ENCODE data around the gene CHURC1. TPM values are rescaled to one million over a fixed set of nuclear protein-coding genes. Genes with fewer than 3 reads are reported as not detected.
A peak's percentile ranks its signal among the peaks of the same experiment; 100 is the strongest.

Gene CHURC1
- total RNA-seq, 1 donor from 2014 or later: 33.4 TPM

- H3K36me3 ChIP-seq (ENCODE audit: control insufficient read depth in 3 of 3, insufficient read depth in 3 of 3, low read length in 3 of 3): peaks cover 0 to 20% (median 10%) of the 10 kb centered on the region in 3 donors
- H3K4me3 ChIP-seq (ENCODE audit: low read length in 3 of 3): no peak overlapping the region
- no peak overlapping the region for H3K9ac ChIP-seq (ENCODE audit: low read depth in 1 of 3, low read length in 3 of 3)
- no peak overlapping the region for H3K27ac ChIP-seq (ENCODE audit: low read depth, low read length)
- H3K27me3 ChIP-seq (ENCODE audit: control insufficient read depth in 3 of 3, insufficient read depth in 3 of 3, low read length in 3 of 3): no peaks in the 10 kb centered on the region
- no peaks in the 10 kb centered on the region for H3K9me3 ChIP-seq (ENCODE audit: control insufficient read depth in 3 of 3, low read length in 3 of 3)
- peaks cover 0 to 19% (median 11%) of the 10 kb centered on the region in 3 donors for H3K4me1 ChIP-seq (ENCODE audit: control insufficient read depth in 3 of 3, insufficient read depth in 3 of 3, low read length in 3 of 3)
Observed at GRCh38 chr14:64944041-64944440, 29.8 kb downstream of the CHURC1 start.

DNA sequence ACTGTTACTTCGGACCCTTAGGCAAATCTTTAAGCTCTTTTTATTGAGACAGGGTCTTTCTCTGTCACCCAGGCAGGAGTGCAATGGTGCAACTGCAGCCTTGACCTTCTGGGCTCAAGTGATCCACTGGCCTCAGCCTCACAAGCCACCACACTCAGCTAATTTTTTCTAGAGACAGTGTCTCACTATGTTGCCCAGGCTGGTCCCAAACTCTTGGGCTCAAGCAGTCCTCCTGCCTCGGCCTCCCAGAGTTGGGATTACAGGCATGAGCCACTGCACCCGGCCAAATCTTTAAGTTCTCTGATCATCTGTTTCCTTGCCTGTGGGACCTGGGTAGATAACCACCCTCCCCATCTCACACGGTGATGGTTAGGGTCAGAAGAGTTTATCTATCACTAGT, 30.6 kb downstream of the CHURC1 start:
- Histone ChIP-seq H3K4me1 (ENCODE audit: control insufficient read depth in 3 of 3, insufficient read depth in 3 of 3, low read length in 3 of 3) (peaks cover 0 to 23% (median 14%) of the 10 kb centered on the region in 3 donors), H3K36me3 (ENCODE audit: control insufficient read depth in 3 of 3, insufficient read depth in 3 of 3, low read length in 3 of 3) (peaks cover 0 to 20% (median 10%) of the 10 kb centered on the region in 3 donors), H3K9ac (ENCODE audit: low read depth in 1 of 3, low read length in 3 of 3) (no peak overlapping the region), H3K27me3 (ENCODE audit: control insufficient read depth in 3 of 3, insufficient read depth in 3 of 3, low read length in 3 of 3) (no peaks in the 10 kb centered on the region), H3K4me3 (ENCODE audit: low read length in 3 of 3) (no peak overlapping the region), H3K27ac (ENCODE audit: low read depth, low read length) (no peak overlapping the region), H3K9me3 (ENCODE audit: control insufficient read depth in 3 of 3, low read length in 3 of 3) (no peaks in the 10 kb centered on the region)

GRCh38 chr14:64945431-64946178, 31.4 kb downstream of the CHURC1 start:
- no peak overlapping the region for H3K9ac ChIP-seq (ENCODE audit: low read depth in 1 of 3, low read length in 3 of 3)
- no peak overlapping the region for H3K4me3 ChIP-seq (ENCODE audit: low read length in 3 of 3)
- H3K9me3 ChIP-seq (ENCODE audit: control insufficient read depth in 3 of 3, low read length in 3 of 3): no peaks in the 10 kb centered on the region
- H3K36me3 ChIP-seq (ENCODE audit: control insufficient read depth in 3 of 3, insufficient read depth in 3 of 3, low read length in 3 of 3): peaks cover 0 to 18% (median 9%) of the 10 kb centered on the region in 3 donors
- peaks cover 4 to 31% (median 22%) of the 10 kb centered on the region in 3 donors for H3K4me1 ChIP-seq (ENCODE audit: control insufficient read depth in 3 of 3, insufficient read depth in 3 of 3, low read length in 3 of 3)
- no peaks in the 10 kb centered on the region for H3K27me3 ChIP-seq (ENCODE audit: control insufficient read depth in 3 of 3, insufficient read depth in 3 of 3, low read length in 3 of 3)
- no peak overlapping the region for H3K27ac ChIP-seq (ENCODE audit: low read depth, low read length)

DNA sequence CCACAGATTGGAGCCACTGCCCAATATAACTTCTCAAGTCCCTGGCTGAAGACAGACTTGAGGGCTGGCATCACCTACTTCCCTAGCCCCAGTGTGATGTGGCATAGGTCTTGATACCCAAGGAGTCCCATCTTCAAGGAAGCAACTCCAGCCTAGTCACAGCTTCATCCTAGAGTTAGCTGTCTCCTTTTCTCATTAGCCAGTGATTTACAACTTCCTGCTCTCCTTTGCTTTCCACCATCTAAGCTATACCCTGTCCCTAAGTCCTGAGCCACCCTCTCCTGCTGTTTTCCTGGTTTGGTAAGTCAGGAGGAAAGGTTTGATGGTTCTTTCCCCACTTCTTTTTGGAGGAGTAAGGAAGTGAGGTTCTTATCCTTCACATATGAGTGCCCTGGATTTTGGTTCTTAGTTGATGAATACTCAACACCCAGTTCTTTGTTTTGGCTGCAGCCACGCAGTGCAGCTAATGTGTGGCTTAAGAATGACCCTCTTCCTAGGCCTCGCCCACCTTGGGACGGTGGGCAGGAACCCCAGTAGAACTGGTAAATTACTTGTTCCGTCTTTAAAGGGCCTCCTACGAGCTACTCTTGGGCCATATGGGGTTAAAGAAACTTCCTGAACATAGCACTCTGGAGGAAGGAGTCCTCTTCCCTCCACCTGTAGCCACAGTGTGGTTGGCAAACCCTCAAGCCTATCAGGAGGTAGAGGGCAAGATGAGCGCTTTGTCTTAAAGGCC, 32.2 kb downstream of the CHURC1 start:
- Histone ChIP-seq H3K9ac (ENCODE audit: low read depth in 1 of 3, low read length in 3 of 3) (no peak overlapping the region), H3K27ac (ENCODE audit: low read depth, low read length) (no peak overlapping the region), H3K9me3 (ENCODE audit: control insufficient read depth in 3 of 3, low read length in 3 of 3) (no peaks in the 10 kb centered on the region), H3K4me1 (ENCODE audit: control insufficient read depth in 3 of 3, insufficient read depth in 3 of 3, low read length in 3 of 3) (peaks cover 12 to 38% (median 30%) of the 10 kb centered on the region in 3 donors), H3K27me3 (ENCODE audit: control insufficient read depth in 3 of 3, insufficient read depth in 3 of 3, low read length in 3 of 3) (no peaks in the 10 kb centered on the region), H3K36me3 (ENCODE audit: control insufficient read depth in 3 of 3, insufficient read depth in 3 of 3, low read length in 3 of 3) (peaks cover 0 to 9% (median 7%) of the 10 kb centered on the region in 3 donors), H3K4me3 (ENCODE audit: low read length in 3 of 3) (no peak overlapping the region)

- H3K27ac ChIP-seq (ENCODE audit: low read depth, low read length): peak overlapping the region; percentile 17
- no peak overlapping the region for H3K4me3 ChIP-seq (ENCODE audit: low read length in 3 of 3)
- H3K4me1 ChIP-seq (ENCODE audit: control insufficient read depth in 3 of 3, insufficient read depth in 3 of 3, low read length in 3 of 3): peaks cover 27 to 53% (median 45%) of the 10 kb centered on the region in 3 donors
- peaks cover 0 to 9% (median 6%) of the 10 kb centered on the region in 3 donors for H3K36me3 ChIP-seq (ENCODE audit: control insufficient read depth in 3 of 3, insufficient read depth in 3 of 3, low read length in 3 of 3)
- H3K9ac ChIP-seq (ENCODE audit: low read depth in 1 of 3, low read length in 3 of 3): peak overlapping the region in 1 of 3 donors; percentile 40
- no peaks in the 10 kb centered on the region for H3K27me3 ChIP-seq (ENCODE audit: control insufficient read depth in 3 of 3, insufficient read depth in 3 of 3, low read length in 3 of 3)
- H3K9me3 ChIP-seq (ENCODE audit: control insufficient read depth in 3 of 3, low read length in 3 of 3): no peaks in the 10 kb centered on the region
Observed at GRCh38 chr14:64947710-64948611, 33.7 kb downstream of the CHURC1 start.

DNA sequence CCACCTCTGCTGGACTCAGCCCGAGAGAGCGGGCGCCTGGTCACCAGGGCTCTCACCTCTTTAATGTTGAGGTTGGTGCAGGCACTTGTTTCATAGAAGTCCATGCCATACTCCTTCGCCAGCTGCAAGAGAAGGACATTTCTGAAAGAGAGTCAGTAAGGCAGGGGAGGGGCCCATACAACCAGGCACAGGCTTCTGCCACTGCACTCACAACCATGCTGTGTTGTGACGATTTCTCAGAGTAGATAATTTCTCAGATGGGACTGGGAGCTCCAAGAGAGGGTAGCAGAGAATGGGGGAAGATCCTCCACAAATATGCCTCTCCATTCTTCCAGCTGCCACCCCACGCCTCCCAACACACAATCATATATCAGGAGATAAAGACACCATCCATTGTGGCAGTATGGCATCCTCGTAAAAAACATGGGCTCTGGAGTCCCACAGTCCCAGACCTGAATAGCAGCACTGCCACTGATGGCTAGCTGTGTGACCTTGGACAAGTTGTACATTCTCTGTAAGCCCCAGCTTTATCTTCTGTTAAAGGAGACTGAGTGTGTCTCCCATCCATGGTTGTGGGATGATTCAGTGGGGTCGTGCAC, 34.5 kb downstream of the CHURC1 start:
- Histone ChIP-seq H3K36me3 (ENCODE audit: control insufficient read depth in 3 of 3, insufficient read depth in 3 of 3, low read length in 3 of 3) (peaks cover 0 to 5% (median 4%) of the 10 kb centered on the region in 3 donors), H3K27ac (ENCODE audit: low read depth, low read length) (peak overlapping the region; percentile 17), H3K4me3 (ENCODE audit: low read length in 3 of 3) (no peak overlapping the region), H3K9me3 (ENCODE audit: control insufficient read depth in 3 of 3, low read length in 3 of 3) (no peaks in the 10 kb centered on the region), H3K4me1 (ENCODE audit: control insufficient read depth in 3 of 3, insufficient read depth in 3 of 3, low read length in 3 of 3) (peaks cover 35 to 60% (median 53%) of the 10 kb centered on the region in 3 donors), H3K27me3 (ENCODE audit: control insufficient read depth in 3 of 3, insufficient read depth in 3 of 3, low read length in 3 of 3) (no peaks in the 10 kb centered on the region), H3K9ac (ENCODE audit: low read depth in 1 of 3, low read length in 3 of 3) (peak overlapping the region in 2 of 3 donors; percentile 35 to 40)

DNA sequence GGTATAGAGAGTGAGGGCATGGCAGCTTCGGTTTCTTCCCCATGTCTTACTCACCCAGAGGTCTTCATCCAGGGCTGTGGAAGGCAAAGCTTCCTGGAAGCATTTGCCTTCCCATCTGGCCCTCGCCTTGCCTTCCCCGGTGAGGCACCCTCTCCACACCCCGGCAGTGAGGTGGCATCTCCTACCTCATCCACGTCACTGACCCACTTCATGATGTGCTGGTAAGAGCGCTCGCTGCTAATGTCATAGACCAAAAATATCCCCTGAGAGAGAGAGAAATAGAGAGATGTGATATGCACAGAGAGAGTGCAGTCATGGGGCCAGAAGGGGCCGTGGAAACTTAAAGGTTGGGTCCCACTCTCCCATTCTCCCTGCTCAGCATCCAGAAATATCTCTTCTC, 36.6 kb downstream of the CHURC1 start:
- Histone ChIP-seq H3K36me3 (ENCODE audit: control insufficient read depth in 3 of 3, insufficient read depth in 3 of 3, low read length in 3 of 3) (peaks cover 0 to 6% (median 4%) of the 10 kb centered on the region in 3 donors), H3K4me1 (ENCODE audit: control insufficient read depth in 3 of 3, insufficient read depth in 3 of 3, low read length in 3 of 3) (peaks cover 40 to 55% (median 53%) of the 10 kb centered on the region in 3 donors)

GRCh38 chr14:64951291-64951690, 37.0 kb downstream of the CHURC1 start:
- H3K27me3 ChIP-seq (ENCODE audit: control insufficient read depth in 3 of 3, insufficient read depth in 3 of 3, low read length in 3 of 3): no peaks in the 10 kb centered on the region
- H3K9ac ChIP-seq (ENCODE audit: low read depth in 1 of 3, low read length in 3 of 3): peak overlapping the region; percentile 8 to 78 (median 67)
- peak overlapping the region in 2 of 3 donors; percentile 1 to 72 for H3K4me3 ChIP-seq (ENCODE audit: low read length in 3 of 3)
- H3K36me3 ChIP-seq (ENCODE audit: control insufficient read depth in 3 of 3, insufficient read depth in 3 of 3, low read length in 3 of 3): peaks cover 0 to 6% (median 4%) of the 10 kb centered on the region in 3 donors
- peaks cover 40 to 55% (median 51%) of the 10 kb centered on the region in 3 donors for H3K4me1 ChIP-seq (ENCODE audit: control insufficient read depth in 3 of 3, insufficient read depth in 3 of 3, low read length in 3 of 3)
- no peaks in the 10 kb centered on the region for H3K9me3 ChIP-seq (ENCODE audit: control insufficient read depth in 3 of 3, low read length in 3 of 3)
- H3K27ac ChIP-seq (ENCODE audit: low read depth, low read length): peak overlapping the region; percentile 96

More for the DNA sequence above, 36.6 kb downstream of the CHURC1 start:
- peak overlapping the region; percentile 16 to 72 (median 47) for H3K4me3 ChIP-seq (ENCODE audit: low read length in 3 of 3)
- peak overlapping the region; percentile 58 to 78 (median 67) for H3K9ac ChIP-seq (ENCODE audit: low read depth in 1 of 3, low read length in 3 of 3)
- peak overlapping the region; percentile 96 for H3K27ac ChIP-seq (ENCODE audit: low read depth, low read length)
- H3K27me3 ChIP-seq (ENCODE audit: control insufficient read depth in 3 of 3, insufficient read depth in 3 of 3, low read length in 3 of 3): no peaks in the 10 kb centered on the region
- no peaks in the 10 kb centered on the region for H3K9me3 ChIP-seq (ENCODE audit: control insufficient read depth in 3 of 3, low read length in 3 of 3)

DNA sequence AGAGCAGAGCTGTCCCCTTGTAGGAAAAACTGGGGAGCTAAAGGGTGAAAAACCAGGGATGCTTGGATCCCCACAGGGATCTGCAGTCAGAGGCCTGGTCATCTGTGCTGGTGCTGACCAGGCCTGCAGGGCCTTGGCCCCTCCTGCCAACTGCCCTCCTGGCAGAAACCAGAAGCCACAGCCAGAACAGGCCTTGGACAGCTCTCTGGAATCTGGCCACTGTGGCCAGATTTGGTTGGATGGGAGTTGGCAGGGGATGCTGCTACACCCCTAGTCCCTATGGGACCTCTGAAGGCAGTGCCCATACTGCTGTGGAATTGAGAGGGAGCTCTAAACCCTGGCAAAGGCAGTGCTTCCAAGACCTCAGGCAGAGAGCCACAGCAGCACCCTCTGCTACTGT, 37.5 kb downstream of the CHURC1 start:
- H3K4me1 ChIP-seq (ENCODE audit: control insufficient read depth in 3 of 3, insufficient read depth in 3 of 3, low read length in 3 of 3): peaks cover 40 to 59% (median 51%) of the 10 kb centered on the region in 3 donors
- peaks cover 0 to 6% (median 4%) of the 10 kb centered on the region in 3 donors for H3K36me3 ChIP-seq (ENCODE audit: control insufficient read depth in 3 of 3, insufficient read depth in 3 of 3, low read length in 3 of 3)

More for the DNA sequence above, 37.5 kb downstream of the CHURC1 start:
- Histone ChIP-seq H3K4me3 (ENCODE audit: low read length in 3 of 3) (peak overlapping the region in 2 of 3 donors; percentile 1 to 72), H3K27me3 (ENCODE audit: control insufficient read depth in 3 of 3, insufficient read depth in 3 of 3, low read length in 3 of 3) (no peaks in the 10 kb centered on the region), H3K9ac (ENCODE audit: low read depth in 1 of 3, low read length in 3 of 3) (peak overlapping the region in 2 of 3 donors; percentile 67 to 78), H3K9me3 (ENCODE audit: control insufficient read depth in 3 of 3, low read length in 3 of 3) (no peaks in the 10 kb centered on the region), H3K27ac (ENCODE audit: low read depth, low read length) (peak overlapping the region; percentile 96)

Measured in skeletal muscle tissue (tissue), 4 donors.